ENCODE measurements around the gene PTCSC3.

Gene PTCSC3

DNA sequence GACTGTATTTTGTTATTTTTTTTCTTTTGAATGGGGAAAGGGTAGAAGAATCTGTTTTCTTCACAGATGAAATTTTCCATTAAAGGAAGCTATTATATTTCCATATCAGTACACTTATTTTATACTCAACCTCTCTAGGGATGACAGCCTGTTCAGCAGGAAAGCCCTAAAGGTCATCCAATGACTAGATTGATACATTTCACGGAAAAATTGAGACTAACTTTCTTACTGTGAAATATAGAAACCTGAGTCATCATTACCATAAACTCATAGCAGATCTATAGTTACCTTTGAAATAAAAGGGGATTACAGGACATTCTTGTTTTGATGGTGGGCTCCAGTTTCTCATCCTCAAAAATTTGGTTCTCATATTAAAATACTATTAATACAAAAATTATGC is 36.1 kb upstream of the PTCSC3 start:
- no peak overlapping the region for H3K4me2 ChIP-seq (ENCODE audit: low read length)

DNA sequence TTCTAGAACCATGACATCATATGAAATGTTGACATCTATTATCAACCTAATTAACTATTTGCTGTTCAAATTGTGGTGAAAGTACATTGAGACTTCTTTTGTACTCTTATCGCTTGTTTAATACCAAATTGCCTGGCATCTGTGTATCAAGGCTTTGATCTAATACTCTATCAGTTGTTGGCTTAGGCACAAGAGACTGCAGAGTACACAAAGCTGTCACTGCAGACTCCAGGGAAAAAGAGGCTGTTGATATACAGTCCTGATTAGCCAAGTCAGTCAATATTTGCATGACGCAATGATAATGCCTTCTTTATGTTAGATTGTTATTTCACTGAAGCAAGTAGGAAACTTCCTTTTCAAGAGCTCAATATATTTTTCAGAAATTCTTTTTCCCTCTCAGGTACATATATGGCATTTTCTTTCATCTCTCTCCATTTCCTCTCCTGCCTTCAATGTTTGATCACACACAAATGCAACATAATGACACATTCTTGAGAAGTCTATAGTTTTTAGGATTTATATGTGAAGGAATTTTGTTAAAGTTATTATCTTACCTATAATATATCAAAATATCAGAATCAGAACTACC is 32.3 kb upstream of the PTCSC3 start:
- Histone ChIP-seq H3K9ac (ENCODE audit: low read depth, low read length) (no peak overlapping the region), H3K4me3 (ENCODE audit: low read length) (no peak overlapping the region), H3K4me2 (ENCODE audit: low read length) (no peak overlapping the region), H3K9me3 (replicated peaks; ENCODE audit: low read length) (no peaks in the 10 kb centered on the region), H3K36me3 (ENCODE audit: insufficient read depth, low read length) (no peaks in the 10 kb centered on the region), H3K4me1 (ENCODE audit: control insufficient read depth, insufficient read depth, low read length) (no peaks in the 10 kb centered on the region), H3K27me3 (ENCODE audit: control insufficient read depth, insufficient read depth, low read length) (peaks cover 16% of the 10 kb centered on the region)

More for the DNA sequence above, 36.1 kb upstream of the PTCSC3 start:
- Histone ChIP-seq H3K27me3 (ENCODE audit: control insufficient read depth, insufficient read depth, low read length) (peaks cover 43% of the 10 kb centered on the region), H3K9ac (ENCODE audit: low read depth, low read length) (no peak overlapping the region), H3K36me3 (ENCODE audit: insufficient read depth, low read length) (no peaks in the 10 kb centered on the region), H3K4me3 (ENCODE audit: low read length) (no peak overlapping the region), H3K9me3 (replicated peaks; ENCODE audit: low read length) (no peaks in the 10 kb centered on the region), H3K4me1 (ENCODE audit: control insufficient read depth, insufficient read depth, low read length) (no peaks in the 10 kb centered on the region)

DNA sequence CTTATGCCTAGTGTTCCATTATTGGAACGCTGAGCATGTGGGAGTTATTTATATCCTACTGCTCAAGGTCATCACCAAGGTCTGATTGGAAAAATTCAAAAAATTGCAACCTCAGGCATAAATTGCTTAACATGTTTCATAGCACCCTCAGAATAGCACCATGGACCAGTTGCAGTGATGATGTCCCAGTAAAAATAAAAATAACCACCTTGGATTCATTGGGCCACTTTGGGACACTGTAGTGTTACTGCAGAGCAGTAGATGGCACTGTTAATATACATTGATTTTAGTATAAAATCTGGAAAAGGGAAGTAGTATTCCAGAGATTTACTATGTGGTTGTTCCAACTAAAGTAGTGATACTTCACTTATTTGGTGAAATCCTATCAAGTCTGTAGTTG is 31.0 kb upstream of the PTCSC3 start:
- Histone ChIP-seq H3K4me3 (ENCODE audit: low read length) (no peak overlapping the region), H3K4me2 (ENCODE audit: low read length) (no peak overlapping the region), H3K9me3 (replicated peaks; ENCODE audit: low read length) (no peaks in the 10 kb centered on the region), H3K27me3 (ENCODE audit: control insufficient read depth, insufficient read depth, low read length) (peaks cover 11% of the 10 kb centered on the region), H3K9ac (ENCODE audit: low read depth, low read length) (no peak overlapping the region), H3K36me3 (ENCODE audit: insufficient read depth, low read length) (no peaks in the 10 kb centered on the region), H3K4me1 (ENCODE audit: control insufficient read depth, insufficient read depth, low read length) (no peaks in the 10 kb centered on the region)

DNA sequence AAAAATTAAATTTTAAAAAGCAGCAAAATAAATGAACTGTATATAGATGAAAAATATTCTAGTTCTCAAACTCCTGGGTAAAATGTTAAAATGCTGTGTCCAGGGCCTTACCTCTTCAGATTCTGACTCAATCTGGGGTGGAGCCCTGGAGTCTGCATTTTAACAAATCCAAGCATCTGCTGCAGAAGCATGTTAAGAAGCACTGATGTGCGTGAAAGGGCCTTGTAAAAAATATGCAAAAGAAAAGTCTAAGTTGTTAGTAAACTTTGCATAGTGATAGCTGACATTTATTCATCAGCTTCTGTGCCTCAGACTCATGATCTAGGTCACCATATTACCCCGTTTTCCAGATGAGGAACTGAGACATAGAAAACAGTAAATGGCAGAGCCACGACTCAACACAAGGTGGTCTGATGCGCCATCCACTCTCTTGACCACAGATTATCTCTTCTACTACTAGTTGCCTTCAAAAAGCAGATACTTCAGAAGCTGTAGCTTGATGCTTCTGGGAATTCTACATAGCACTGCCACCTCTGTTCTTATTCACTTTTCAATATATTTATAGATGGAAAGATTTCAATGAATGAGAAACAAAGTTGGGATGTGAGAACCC is 28.0 kb upstream of the PTCSC3 start:
- Histone ChIP-seq H3K4me1 (ENCODE audit: control insufficient read depth, insufficient read depth, low read length) (no peaks in the 10 kb centered on the region), H3K36me3 (ENCODE audit: insufficient read depth, low read length) (no peaks in the 10 kb centered on the region), H3K9me3 (replicated peaks; ENCODE audit: low read length) (no peaks in the 10 kb centered on the region), H3K27me3 (ENCODE audit: control insufficient read depth, insufficient read depth, low read length) (peaks cover 8% of the 10 kb centered on the region), H3K4me3 (ENCODE audit: low read length) (no peak overlapping the region), H3K4me2 (ENCODE audit: low read length) (no peak overlapping the region), H3K9ac (ENCODE audit: low read depth, low read length) (no peak overlapping the region)

DNA sequence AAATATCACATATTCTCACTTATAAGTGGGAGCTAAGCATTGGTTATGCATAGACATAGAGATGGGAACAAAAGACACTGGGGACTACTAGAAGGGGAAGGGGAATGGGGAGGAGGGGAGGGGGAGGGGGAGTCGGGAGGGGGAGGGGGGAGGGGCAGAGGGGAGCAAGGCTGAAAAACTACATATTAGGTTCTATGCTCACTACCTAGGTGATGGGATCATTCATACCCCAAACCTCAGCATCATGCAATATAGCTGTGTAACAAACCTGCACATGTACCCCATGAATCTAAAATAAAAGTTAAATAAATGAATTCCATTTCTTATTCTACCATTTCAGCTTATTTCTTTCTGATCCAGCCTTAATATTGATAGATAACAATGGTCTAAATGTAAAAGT is 21.9 kb upstream of the PTCSC3 start:
- H3K4me1 ChIP-seq (ENCODE audit: control insufficient read depth, insufficient read depth, low read length) = no peaks in the 10 kb centered on the region
- no peaks in the 10 kb centered on the region for H3K27me3 ChIP-seq (ENCODE audit: control insufficient read depth, insufficient read depth, low read length)
- H3K4me2 ChIP-seq (ENCODE audit: low read length) = no peak overlapping the region
- no peak overlapping the region for H3K4me3 ChIP-seq (ENCODE audit: low read length)
- H3K36me3 ChIP-seq (ENCODE audit: insufficient read depth, low read length) = no peaks in the 10 kb centered on the region
- H3K9ac ChIP-seq (ENCODE audit: low read depth, low read length) = no peak overlapping the region
- H3K9me3 ChIP-seq (replicated peaks; ENCODE audit: low read length) = no peaks in the 10 kb centered on the region

DNA sequence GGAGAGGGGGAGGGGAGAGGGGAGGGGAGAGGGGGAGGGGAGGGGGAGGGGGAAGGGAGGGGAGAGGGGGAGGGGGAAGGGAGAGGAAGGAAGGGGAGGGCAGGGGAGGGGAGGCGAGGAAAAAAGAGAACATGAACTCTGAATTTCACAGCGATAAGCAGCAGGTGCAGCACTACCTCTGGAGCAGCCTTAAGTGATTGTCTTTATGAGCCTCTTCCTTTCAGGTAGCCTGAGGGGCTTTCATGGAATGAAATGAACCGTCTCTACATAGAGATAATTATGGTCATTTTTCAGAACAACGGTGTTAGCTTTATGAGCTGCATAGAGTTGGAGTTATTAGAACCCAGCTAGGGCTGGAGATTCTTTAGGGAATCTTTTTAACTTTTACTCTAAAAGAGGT is 18.1 kb upstream of the PTCSC3 start:
- Histone ChIP-seq H3K4me1 (ENCODE audit: control insufficient read depth, insufficient read depth, low read length) (no peaks in the 10 kb centered on the region), H3K27me3 (ENCODE audit: control insufficient read depth, insufficient read depth, low read length) (no peaks in the 10 kb centered on the region), H3K4me2 (ENCODE audit: low read length) (no peak overlapping the region), H3K9ac (ENCODE audit: low read depth, low read length) (no peak overlapping the region), H3K36me3 (ENCODE audit: insufficient read depth, low read length) (no peaks in the 10 kb centered on the region), H3K9me3 (replicated peaks; ENCODE audit: low read length) (no peaks in the 10 kb centered on the region), H3K4me3 (ENCODE audit: low read length) (no peak overlapping the region)

DNA sequence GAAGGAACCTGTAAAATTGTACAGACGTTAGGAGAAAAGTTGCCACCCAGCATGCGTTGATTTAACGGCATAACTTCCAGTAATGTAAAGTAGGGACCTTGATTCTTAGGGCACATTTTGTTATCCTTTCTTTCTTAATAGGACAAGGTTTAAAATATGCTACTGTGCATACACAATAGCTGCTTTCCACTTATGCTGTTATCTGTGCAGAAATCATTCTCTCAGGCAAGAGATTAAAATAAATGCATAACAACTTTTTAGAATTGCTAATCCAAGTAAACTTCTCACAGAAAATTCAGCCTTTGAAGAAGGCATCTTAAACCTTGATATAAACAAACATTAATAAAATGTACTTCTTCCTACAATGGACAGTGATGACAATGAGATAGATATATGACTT is 16.0 kb upstream of the PTCSC3 start:
- H3K9me3 ChIP-seq (replicated peaks; ENCODE audit: low read length) = no peaks in the 10 kb centered on the region
- no peak overlapping the region for H3K9ac ChIP-seq (ENCODE audit: low read depth, low read length)
- H3K4me1 ChIP-seq (ENCODE audit: control insufficient read depth, insufficient read depth, low read length) = no peaks in the 10 kb centered on the region
- no peak overlapping the region for H3K4me2 ChIP-seq (ENCODE audit: low read length)
- no peaks in the 10 kb centered on the region for H3K27me3 ChIP-seq (ENCODE audit: control insufficient read depth, insufficient read depth, low read length)
- H3K36me3 ChIP-seq (ENCODE audit: insufficient read depth, low read length) = no peaks in the 10 kb centered on the region
- no peak overlapping the region for H3K4me3 ChIP-seq (ENCODE audit: low read length)

DNA sequence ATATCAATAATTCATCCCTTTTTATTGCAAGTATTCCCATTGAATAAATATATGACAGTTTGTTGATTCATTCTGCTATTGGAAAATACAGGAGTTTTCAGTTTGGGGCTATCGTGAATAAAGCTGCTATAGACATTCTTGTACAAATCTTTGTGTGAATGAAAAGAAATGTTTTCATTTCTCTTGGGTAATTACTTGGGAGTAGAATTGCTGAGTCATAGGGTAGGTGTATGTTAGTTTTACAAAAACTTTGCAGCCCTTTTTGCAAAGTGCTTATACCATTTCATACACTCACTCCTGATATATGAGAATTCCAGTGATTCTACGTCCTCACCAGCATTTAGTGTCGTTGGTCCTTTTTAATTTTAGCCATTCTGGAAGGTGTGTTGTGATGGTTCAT is 6.9 kb upstream of the PTCSC3 start:
- Histone ChIP-seq H3K4me3 (ENCODE audit: low read length) (no peak overlapping the region), H3K9ac (ENCODE audit: low read depth, low read length) (no peak overlapping the region), H3K27me3 (ENCODE audit: control insufficient read depth, insufficient read depth, low read length) (no peaks in the 10 kb centered on the region)

DNA sequence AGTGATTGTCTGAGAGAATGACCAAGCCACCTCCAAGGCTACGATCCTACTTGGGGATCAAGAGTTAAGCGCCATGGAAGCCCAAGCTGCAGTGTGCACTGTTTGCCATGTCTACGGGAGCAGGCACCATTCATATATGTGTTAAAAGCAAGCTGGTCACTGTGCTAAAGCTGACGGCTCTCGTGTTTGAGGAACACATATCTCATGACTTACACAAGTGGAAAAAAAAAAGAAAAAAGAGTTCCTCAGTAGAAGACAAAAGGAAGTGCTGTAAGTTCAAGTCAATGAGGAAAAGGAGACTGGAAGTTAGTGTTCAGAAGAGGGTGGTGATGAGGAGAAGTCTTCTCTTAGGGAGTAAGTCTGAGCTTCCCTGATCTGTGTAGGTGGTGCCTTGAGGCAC is 4.9 kb upstream of the PTCSC3 start:
- Histone ChIP-seq H3K4me1 (ENCODE audit: control insufficient read depth, insufficient read depth, low read length) (no peaks in the 10 kb centered on the region), H3K4me3 (ENCODE audit: low read length) (no peak overlapping the region), H3K36me3 (ENCODE audit: insufficient read depth, low read length) (no peaks in the 10 kb centered on the region), H3K27me3 (ENCODE audit: control insufficient read depth, insufficient read depth, low read length) (no peaks in the 10 kb centered on the region), H3K9me3 (replicated peaks; ENCODE audit: low read length) (no peaks in the 10 kb centered on the region), H3K9ac (ENCODE audit: low read depth, low read length) (no peak overlapping the region), H3K4me2 (ENCODE audit: low read length) (no peak overlapping the region)

More for the DNA sequence above, 6.9 kb upstream of the PTCSC3 start:
- Histone ChIP-seq H3K9me3 (replicated peaks; ENCODE audit: low read length) (no peaks in the 10 kb centered on the region), H3K4me2 (ENCODE audit: low read length) (no peak overlapping the region), H3K36me3 (ENCODE audit: insufficient read depth, low read length) (no peaks in the 10 kb centered on the region), H3K4me1 (ENCODE audit: control insufficient read depth, insufficient read depth, low read length) (no peaks in the 10 kb centered on the region)

DNA sequence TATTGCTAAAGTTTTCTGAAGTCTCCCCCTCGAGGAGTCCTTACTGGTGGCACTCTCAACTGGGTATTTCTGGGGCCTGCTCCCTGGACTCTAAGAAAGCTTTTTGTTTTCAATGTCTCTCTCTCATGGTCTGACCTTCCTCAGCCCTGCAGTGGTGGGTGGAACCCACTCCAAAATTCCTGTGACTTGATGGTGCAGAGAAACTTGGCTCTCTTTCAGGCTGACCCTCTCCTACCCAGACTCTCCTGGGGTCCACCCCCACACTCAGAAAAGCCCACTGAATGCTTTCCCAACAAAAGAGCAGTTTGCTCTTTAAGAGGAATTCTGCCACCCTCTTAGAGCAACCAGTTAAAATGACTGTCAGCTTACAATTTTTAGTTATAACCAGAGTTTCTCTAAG is 967 bp upstream of the PTCSC3 start:
- H3K9me3 ChIP-seq (replicated peaks; ENCODE audit: low read length) = no peaks in the 10 kb centered on the region
- no peaks in the 10 kb centered on the region for H3K4me1 ChIP-seq (ENCODE audit: control insufficient read depth, insufficient read depth, low read length)
- H3K27me3 ChIP-seq (ENCODE audit: control insufficient read depth, insufficient read depth, low read length) = no peaks in the 10 kb centered on the region
- no peak overlapping the region for H3K9ac ChIP-seq (ENCODE audit: low read depth, low read length)
- H3K4me3 ChIP-seq (ENCODE audit: low read length) = no peak overlapping the region
- H3K4me2 ChIP-seq (ENCODE audit: low read length) = no peak overlapping the region
- no peaks in the 10 kb centered on the region for H3K36me3 ChIP-seq (ENCODE audit: insufficient read depth, low read length)

DNA sequence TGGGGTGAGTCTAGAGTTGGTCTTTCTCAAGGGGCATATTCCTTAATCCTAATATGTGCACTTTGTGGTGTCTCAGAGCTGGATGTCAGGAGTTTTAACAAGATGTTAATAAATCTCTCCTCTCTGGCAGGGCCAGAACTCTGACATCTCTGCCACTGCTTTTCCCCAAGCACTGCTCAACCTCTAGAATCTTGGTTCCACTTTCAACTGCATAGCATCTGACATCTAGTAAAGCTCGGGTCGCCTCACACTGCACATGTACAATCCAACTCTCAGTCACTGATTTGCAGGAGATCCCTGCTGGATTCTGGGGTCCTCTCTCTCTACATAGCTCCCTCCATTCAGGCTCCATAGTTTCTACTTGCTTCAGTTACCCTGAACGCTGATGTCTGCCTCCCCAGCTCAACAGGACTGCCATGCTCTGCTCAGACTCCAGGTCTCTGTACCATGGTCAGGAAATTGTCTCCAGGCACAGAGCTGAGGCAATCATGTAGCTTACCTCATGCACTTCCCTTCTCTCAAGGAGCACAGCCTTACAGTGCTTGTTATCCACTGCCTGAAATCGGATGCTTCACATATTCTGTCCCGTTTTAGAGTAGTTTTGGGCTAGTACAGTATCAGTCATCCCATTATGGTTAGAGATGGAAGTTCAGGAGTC is 1.6 kb downstream of the PTCSC3 start:
- Histone ChIP-seq H3K27me3 (ENCODE audit: control insufficient read depth, insufficient read depth, low read length) (peaks cover 3% of the 10 kb centered on the region), H3K4me2 (ENCODE audit: low read length) (no peak overlapping the region), H3K4me1 (ENCODE audit: control insufficient read depth, insufficient read depth, low read length) (no peaks in the 10 kb centered on the region), H3K9me3 (replicated peaks; ENCODE audit: low read length) (no peaks in the 10 kb centered on the region), H3K4me3 (ENCODE audit: low read length) (no peak overlapping the region), H3K9ac (ENCODE audit: low read depth, low read length) (no peak overlapping the region), H3K36me3 (ENCODE audit: insufficient read depth, low read length) (no peaks in the 10 kb centered on the region)

DNA sequence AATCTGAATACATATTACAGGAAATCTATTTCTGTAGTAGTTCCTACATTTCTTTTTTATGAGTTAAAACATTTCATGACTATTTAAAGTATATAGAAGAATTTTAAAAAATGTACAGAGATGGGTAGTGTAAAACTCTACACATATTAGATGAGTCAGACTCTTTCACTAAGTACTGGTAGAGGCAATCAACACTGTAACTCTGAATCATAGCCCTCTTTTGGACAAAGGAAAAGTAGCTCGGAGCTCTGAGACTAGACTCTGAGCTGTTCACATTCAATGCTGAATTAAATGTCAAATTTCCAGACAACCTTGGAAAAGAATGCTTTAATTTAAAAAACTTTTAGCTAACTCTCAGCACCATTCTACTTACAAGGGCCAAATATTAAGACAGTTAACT is 3.4 kb downstream of the PTCSC3 start:
- H3K4me3 ChIP-seq (ENCODE audit: low read length) = no peak overlapping the region
- no peaks in the 10 kb centered on the region for H3K4me1 ChIP-seq (ENCODE audit: control insufficient read depth, insufficient read depth, low read length)
- no peaks in the 10 kb centered on the region for H3K9me3 ChIP-seq (replicated peaks; ENCODE audit: low read length)
- H3K9ac ChIP-seq (ENCODE audit: low read depth, low read length) = no peak overlapping the region
- no peak overlapping the region for H3K4me2 ChIP-seq (ENCODE audit: low read length)
- H3K36me3 ChIP-seq (ENCODE audit: insufficient read depth, low read length) = no peaks in the 10 kb centered on the region
- peaks cover 3% of the 10 kb centered on the region for H3K27me3 ChIP-seq (ENCODE audit: control insufficient read depth, insufficient read depth, low read length)

All from skeletal muscle satellite cell (primary cell).